ENCODE data around the gene SMAD3. TPM values are rescaled to one million over a fixed set of nuclear protein-coding genes. Genes with fewer than 3 reads are reported as not detected.
A peak's percentile ranks its signal among the peaks of the same experiment; 100 is the strongest.

SMAD3 gene
- total RNA-seq, 1 donor from 2014 or later = 53.5 TPM

- DNase-seq (ENCODE audit: extremely low spot score in 2 of 2) = no peak
- Histone ChIP-seq H3K27me3 (no peaks in the 10 kb centered on the region), H3K27ac (no peak overlapping the region), H3K36me3 (no peaks in the 10 kb centered on the region), H3K4me3 (no peak overlapping the region), H3K9me3 (no peaks in the 10 kb centered on the region), H3K4me1 (peaks cover 97% of the 10 kb centered on the region)
- intact Hi-C loops (cut with DNase I) = no loop called here
- TF ChIP-seq POLR2AphosphoS5 (IDR thresholded peaks at IDR 0.05; ENCODE audit: insufficient read depth in 1 of 2, low read depth in 1 of 2) (no peak), POLR2A (IDR thresholded peaks at IDR 0.05) (no peak), CTCF (IDR thresholded peaks at IDR 0.05) (no peak)
These were observed 17.8 kb downstream of the SMAD3 start for GRCh38 chr15:67083135-67083762.

- TF ChIP-seq POLR2AphosphoS5 (IDR thresholded peaks at IDR 0.05; ENCODE audit: insufficient read depth in 1 of 2, low read depth in 1 of 2) = no peak
- TF ChIP-seq POLR2A (IDR thresholded peaks at IDR 0.05) = no peak
- no peak for TF ChIP-seq CTCF (IDR thresholded peaks at IDR 0.05)
- H3K4me3 ChIP-seq = no peak overlapping the region
- peaks cover 97% of the 10 kb centered on the region for H3K4me1 ChIP-seq
- intact Hi-C loops (cut with DNase I) = no loop called here
- no peaks in the 10 kb centered on the region for H3K27me3 ChIP-seq
- peak overlapping the region; percentile 5 for H3K27ac ChIP-seq
- H3K9me3 ChIP-seq = no peaks in the 10 kb centered on the region
- no peak for DNase-seq (ENCODE audit: extremely low spot score in 2 of 2)
- H3K36me3 ChIP-seq = no peaks in the 10 kb centered on the region
These were observed 19.2 kb downstream of the SMAD3 start for GRCh38 chr15:67084561-67084960.

- Histone ChIP-seq H3K4me1 (peaks cover 97% of the 10 kb centered on the region), H3K4me3 (no peak overlapping the region)
- intact Hi-C loops (cut with DNase I) = no loop called here
These were observed 19.9 kb downstream of the SMAD3 start for GRCh38 chr15:67085237-67085817.

GRCh38 chr15:67085818-67086636 lies 20.6 kb downstream of the SMAD3 start:
- Histone ChIP-seq H3K4me3 (no peak overlapping the region), H3K27me3 (no peaks in the 10 kb centered on the region), H3K9me3 (no peaks in the 10 kb centered on the region), H3K36me3 (no peaks in the 10 kb centered on the region), H3K27ac (peak overlapping the region; percentile 5), H3K4me1 (peaks cover 97% of the 10 kb centered on the region)
- DNase-seq (ENCODE audit: extremely low spot score in 2 of 2) = no peak
- TF ChIP-seq CTCF (IDR thresholded peaks at IDR 0.05) = no peak
- no peak for TF ChIP-seq POLR2A (IDR thresholded peaks at IDR 0.05)
- no peak for TF ChIP-seq POLR2AphosphoS5 (IDR thresholded peaks at IDR 0.05; ENCODE audit: insufficient read depth in 1 of 2, low read depth in 1 of 2)
- intact Hi-C loops (cut with DNase I) = no loop called here

More at GRCh38 chr15:67085237-67085817, 19.9 kb downstream of the SMAD3 start:
- H3K36me3 ChIP-seq = no peaks in the 10 kb centered on the region
- no peak for DNase-seq (ENCODE audit: extremely low spot score in 2 of 2)
- no peaks in the 10 kb centered on the region for H3K27me3 ChIP-seq
- peak overlapping the region; percentile 5 for H3K27ac ChIP-seq
- no peaks in the 10 kb centered on the region for H3K9me3 ChIP-seq
- TF ChIP-seq POLR2AphosphoS5 (IDR thresholded peaks at IDR 0.05; ENCODE audit: insufficient read depth in 1 of 2, low read depth in 1 of 2) (no peak), CTCF (IDR thresholded peaks at IDR 0.05) (no peak), POLR2A (IDR thresholded peaks at IDR 0.05) (no peak)

- peaks cover 97% of the 10 kb centered on the region for H3K4me1 ChIP-seq
These were observed 21.2 kb downstream of the SMAD3 start for GRCh38 chr15:67086637-67086914.

More at GRCh38 chr15:67086637-67086914, 21.2 kb downstream of the SMAD3 start:
- no peak for DNase-seq (ENCODE audit: extremely low spot score in 2 of 2)
- H3K27ac ChIP-seq = peak overlapping the region; percentile 13
- intact Hi-C loops (cut with DNase I) = no loop called here
- H3K36me3 ChIP-seq = no peaks in the 10 kb centered on the region
- no peaks in the 10 kb centered on the region for H3K27me3 ChIP-seq
- no peaks in the 10 kb centered on the region for H3K9me3 ChIP-seq
- no peak overlapping the region for H3K4me3 ChIP-seq
- TF ChIP-seq POLR2A (IDR thresholded peaks at IDR 0.05) (no peak), CTCF (IDR thresholded peaks at IDR 0.05) (no peak), POLR2AphosphoS5 (IDR thresholded peaks at IDR 0.05; ENCODE audit: insufficient read depth in 1 of 2, low read depth in 1 of 2) (no peak)
